Measurements from ENCODE around the gene PHF21B. TPM values are rescaled to one million over a fixed set of nuclear protein-coding genes. Genes with fewer than 3 reads are reported as not detected.

The PHF21B gene
- total and polyA plus RNA-seq, 2 donors (not counting 3 experiments of a cell fraction or from before 2014, with no cell fraction given): not detected

DNA sequence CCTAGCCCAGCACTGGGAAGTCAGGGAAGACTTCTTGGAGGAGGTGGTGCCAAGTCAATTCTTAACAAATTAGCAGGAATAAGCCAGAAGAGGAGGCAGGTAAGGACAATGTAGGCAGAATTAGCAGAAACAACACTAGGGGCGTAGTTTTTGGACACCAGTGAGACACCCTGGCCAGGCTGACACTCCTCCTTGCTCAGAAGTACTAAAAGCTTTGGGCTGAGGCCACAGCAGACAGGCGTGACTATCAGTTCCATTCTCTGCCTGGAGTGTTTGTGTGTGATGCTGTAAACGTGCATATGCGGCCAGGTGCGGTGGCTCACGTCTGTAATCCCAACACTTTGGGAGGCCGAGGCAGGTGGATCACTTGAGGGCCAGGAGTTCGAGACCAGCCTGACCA is 36.0 kb downstream of the PHF21B start:
- FAIRE-seq: no peak

DNA sequence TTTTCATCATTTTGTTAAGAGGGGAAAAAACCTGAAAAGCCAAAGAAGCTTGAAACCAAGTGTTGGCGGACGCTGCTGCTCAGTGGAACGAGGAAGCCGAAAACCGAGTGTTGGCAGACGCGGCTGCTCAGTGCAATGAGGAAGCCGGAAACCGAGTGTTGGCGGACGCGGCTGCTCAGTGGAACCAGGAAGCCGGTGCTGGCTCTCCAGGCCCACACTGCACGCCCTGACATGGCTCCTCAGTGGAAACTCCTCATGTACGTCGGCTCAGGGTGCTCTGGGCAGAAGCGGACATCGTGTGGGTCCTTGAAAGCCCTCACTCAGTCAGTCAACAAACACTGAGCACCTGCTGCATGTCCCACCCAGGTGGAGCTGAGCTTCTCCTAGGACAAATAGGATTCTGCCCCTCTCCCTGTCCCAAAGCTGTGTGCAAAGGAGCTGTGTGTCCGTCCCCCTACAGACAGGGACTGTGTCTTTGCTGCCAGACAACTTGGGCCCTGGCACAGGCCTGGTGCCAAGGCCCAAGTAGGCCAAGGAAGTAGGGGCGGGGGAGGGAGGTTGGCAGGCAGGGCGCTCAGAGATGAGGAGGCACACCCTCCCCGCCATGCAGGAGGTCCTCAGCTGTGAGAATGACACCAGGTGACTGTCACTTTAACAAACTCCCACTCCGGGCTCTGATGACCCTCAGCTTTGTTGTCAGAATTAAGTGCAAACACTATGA is 37.3 kb downstream of the PHF21B start:
- TF ChIP-seq FOS (IDR thresholded peaks at IDR 0.05; ENCODE audit: borderline replicate concordance, insufficient read depth, low read length): no peak
- no peak for TF ChIP-seq MYC (IDR thresholded peaks at IDR 0.05; ENCODE audit: low read depth, low read length)
- TF ChIP-seq, protein P1, sequence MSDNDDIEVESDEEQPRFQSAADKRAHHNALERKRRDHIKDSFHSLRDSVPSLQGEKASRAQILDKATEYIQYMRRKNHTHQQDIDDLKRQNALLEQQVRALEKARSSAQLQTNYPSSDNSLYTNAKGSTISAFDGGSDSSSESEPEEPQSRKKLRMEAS (IDR thresholded peaks at IDR 0.05; ENCODE audit: insufficient read depth, insufficient read length): no peak
- TF ChIP-seq POLR2AphosphoS5 (IDR thresholded peaks at IDR 0.05; ENCODE audit: insufficient read depth, low read depth, low read length): no peak
- TF ChIP-seq EZH2 (IDR thresholded peaks at IDR 0.05; ENCODE audit: borderline replicate concordance, low read depth, low read length, severe bottlenecking): no peak
- TF ChIP-seq GATA2 (IDR thresholded peaks at IDR 0.05; ENCODE audit: insufficient read depth, insufficient read length, low read depth, low read length): no peak
- Histone ChIP-seq H3K27me3 (ENCODE audit: control insufficient read depth in 2 of 2, insufficient read depth in 2 of 2, low read length in 2 of 2) (no peaks in the 10 kb centered on the region), H2AFZ (ENCODE audit: low read depth, low read length) (no peak overlapping the region), H3K4me1 (ENCODE audit: control insufficient read depth, extremely low read depth, insufficient read depth, low read length) (no peaks in the 10 kb centered on the region), H3K4me2 (ENCODE audit: insufficient read depth, low read length) (no peak overlapping the region), H4K20me1 (replicated peaks; ENCODE audit: control insufficient read depth, extremely low read depth, insufficient read depth, low read length) (no peaks in the 10 kb centered on the region), H3K9ac (replicated peaks; ENCODE audit: extremely low read depth, insufficient read depth, low read length) (no peak overlapping the region), H3K36me3 (ENCODE audit: control insufficient read depth in 2 of 2, extremely low read depth in 1 of 2, insufficient read depth in 2 of 2, low read length in 2 of 2) (no peaks in the 10 kb centered on the region), H3K4me3 (replicated peaks in 1 of 3; ENCODE audit: insufficient read depth in 1 of 3, low read depth in 1 of 3, low read length in 3 of 3) (no peak overlapping the region), H3K9me3 (replicated peaks; ENCODE audit: control insufficient read depth, insufficient read depth, low read length) (no peaks in the 10 kb centered on the region), H3K9me1 (replicated peaks; ENCODE audit: control insufficient read depth, extremely low read depth, insufficient read depth, low read length) (no peaks in the 10 kb centered on the region), H3K27ac (ENCODE audit: insufficient read depth, low read depth, low read length) (no peak overlapping the region), H3K79me2 (ENCODE audit: control insufficient read depth, insufficient read depth, low read length) (no peaks in the 10 kb centered on the region)
- FAIRE-seq: no peak
- BruUV-seq (replicated peaks): no TSS peak
- intact Hi-C loops (cut with micrococcal nuclease): no loop called here
- CTCF ChIA-PET: no interaction called here
- dilution Hi-C loops (cut with MboI; ENCODE audit: extremely low pct_ligation_motif_present, low sequenced_read_pairs): no loop called here
- no peak for DNase-seq (ENCODE audit: low read depth, low spot score)
- POLR2A ChIA-PET: no interaction called here

More for the DNA sequence above, 36.0 kb downstream of the PHF21B start:
- Histone ChIP-seq H2AFZ (ENCODE audit: low read depth, low read length) (no peak overlapping the region), H3K9me1 (replicated peaks; ENCODE audit: control insufficient read depth, extremely low read depth, insufficient read depth, low read length) (no peaks in the 10 kb centered on the region), H4K20me1 (replicated peaks; ENCODE audit: control insufficient read depth, extremely low read depth, insufficient read depth, low read length) (no peaks in the 10 kb centered on the region), H3K36me3 (ENCODE audit: control insufficient read depth in 2 of 2, extremely low read depth in 1 of 2, insufficient read depth in 2 of 2, low read length in 2 of 2) (no peaks in the 10 kb centered on the region), H3K4me2 (ENCODE audit: insufficient read depth, low read length) (no peak overlapping the region), H3K4me1 (ENCODE audit: control insufficient read depth, extremely low read depth, insufficient read depth, low read length) (no peaks in the 10 kb centered on the region), H3K27me3 (ENCODE audit: control insufficient read depth in 2 of 2, insufficient read depth in 2 of 2, low read length in 2 of 2) (no peaks in the 10 kb centered on the region), H3K4me3 (replicated peaks in 1 of 3; ENCODE audit: insufficient read depth in 1 of 3, low read depth in 1 of 3, low read length in 3 of 3) (no peak overlapping the region), H3K79me2 (ENCODE audit: control insufficient read depth, insufficient read depth, low read length) (no peaks in the 10 kb centered on the region), H3K9me3 (replicated peaks; ENCODE audit: control insufficient read depth, insufficient read depth, low read length) (no peaks in the 10 kb centered on the region), H3K9ac (replicated peaks; ENCODE audit: extremely low read depth, insufficient read depth, low read length) (no peak overlapping the region), H3K27ac (ENCODE audit: insufficient read depth, low read depth, low read length) (no peak overlapping the region)
- no peak for TF ChIP-seq JUN (IDR thresholded peaks at IDR 0.05; ENCODE audit: borderline replicate concordance, insufficient read depth, insufficient read length, low read depth)
- ChIA-PET CTCF (interaction anchor here (2.1 kb wide), 1 partner anchor 122 kb away, joined by 10 read pairs; no protein-coding TSS in a partner anchor), POLR2A (no interaction called here)
- dilution Hi-C loops (cut with MboI; ENCODE audit: extremely low pct_ligation_motif_present, low sequenced_read_pairs) (no loop called here), intact Hi-C loops (cut with micrococcal nuclease) (no loop called here)
- no TSS peak for BruUV-seq (replicated peaks)
- no peak for DNase-seq (ENCODE audit: low read depth, low spot score)
